ENCODE data around the gene PON3. TPM values are rescaled to one million over a fixed set of nuclear protein-coding genes. Genes with fewer than 3 reads are reported as not detected.
"Not testable (repeated sequence)": the region's sequence is repeated elsewhere in the genome, so short reads cannot be mapped to it uniquely, and the experiment has no call there.

Gene PON3
- total RNA-seq, 1 experiment from 2014 or later = not detected

GRCh38 chr7:95394370-95394769 lies 1.8 kb downstream of the PON3 start:
- intact Hi-C loops (cut with micrococcal nuclease) = no loop called here
- H2AFZ ChIP-seq (ENCODE audit: low read length) = no peak overlapping the region
- ATAC-seq = no peak
- H3K4me3 ChIP-seq (ENCODE audit: low read length) = no peak overlapping the region
- no peak overlapping the region for H3K4me2 ChIP-seq (ENCODE audit: low read length)
- no peaks in the 10 kb centered on the region for H3K9me3 ChIP-seq (ENCODE audit: low read length)
- no peaks in the 10 kb centered on the region for H4K20me1 ChIP-seq (ENCODE audit: low read length)
- no TSS peak for BruUV-seq (replicated peaks)
- no peak overlapping the region for H3K27ac ChIP-seq (ENCODE audit: low read length)
- H3K9ac ChIP-seq (ENCODE audit: low read length) = no peak overlapping the region
- no peak for DNase-seq
- no peaks in the 10 kb centered on the region for H3K27me3 ChIP-seq (ENCODE audit: low read length)
- H3K36me3 ChIP-seq (ENCODE audit: low read depth, low read length) = no peaks in the 10 kb centered on the region
- no peaks in the 10 kb centered on the region for H3K9me2 ChIP-seq (replicated peaks; ENCODE audit: low read length)
- ChIA-PET POLR2A (ENCODE audit: unreplicated experiment) (no interaction called here), CTCF (no interaction called here)
- TF ChIP-seq EZH2 (IDR thresholded peaks at IDR 0.05; ENCODE audit: low read length, unreplicated experiment) (no peak), EZH2phosphoT487 (IDR thresholded peaks at IDR 0.05; ENCODE audit: borderline replicate concordance, low read length) (no peak), CTCF (conservative IDR thresholded peaks at IDR 0.05; ENCODE audit: low read depth, low read length) (no peak)
- no peaks in the 10 kb centered on the region for H3K79me2 ChIP-seq (ENCODE audit: low read length)
- no peaks in the 10 kb centered on the region for H3F3A ChIP-seq (ENCODE audit: low read length, unreplicated experiment)
- H3K4me1 ChIP-seq (ENCODE audit: insufficient read depth, low read length) = no peaks in the 10 kb centered on the region

GRCh38 chr7:95391761-95392160 lies 4.4 kb downstream of the PON3 start:
- Histone ChIP-seq H3K27ac (ENCODE audit: low read length) (no peak overlapping the region), H3K27me3 (ENCODE audit: low read length) (no peaks in the 10 kb centered on the region), H3K9me3 (ENCODE audit: low read length) (no peaks in the 10 kb centered on the region), H2AFZ (ENCODE audit: low read length) (no peak overlapping the region), H3K79me2 (ENCODE audit: low read length) (no peaks in the 10 kb centered on the region), H4K20me1 (ENCODE audit: low read length) (no peaks in the 10 kb centered on the region), H3F3A (ENCODE audit: low read length, unreplicated experiment) (no peaks in the 10 kb centered on the region), H3K9ac (ENCODE audit: low read length) (no peak overlapping the region), H3K9me2 (replicated peaks; ENCODE audit: low read length) (no peaks in the 10 kb centered on the region), H3K4me3 (ENCODE audit: low read length) (no peak overlapping the region), H3K4me2 (ENCODE audit: low read length) (no peak overlapping the region), H3K4me1 (ENCODE audit: insufficient read depth, low read length) (no peaks in the 10 kb centered on the region), H3K36me3 (ENCODE audit: low read depth, low read length) (no peaks in the 10 kb centered on the region)
- no peak for ATAC-seq
- ChIA-PET CTCF (no interaction called here), POLR2A (ENCODE audit: unreplicated experiment) (no interaction called here)
- intact Hi-C loops (cut with micrococcal nuclease) = no loop called here
- DNase-seq = no peak
- BruUV-seq (replicated peaks) = no TSS peak
- TF ChIP-seq EZH2 (IDR thresholded peaks at IDR 0.05; ENCODE audit: low read length, unreplicated experiment) (no peak), CTCF (conservative IDR thresholded peaks at IDR 0.05; ENCODE audit: low read depth, low read length) (no peak), EZH2phosphoT487 (IDR thresholded peaks at IDR 0.05; ENCODE audit: borderline replicate concordance, low read length) (no peak)

- Histone ChIP-seq H3K9ac (ENCODE audit: low read length) (no peak overlapping the region), H3K27ac (ENCODE audit: low read length) (no peak overlapping the region), H3F3A (ENCODE audit: low read length, unreplicated experiment) (no peaks in the 10 kb centered on the region), H3K9me3 (ENCODE audit: low read length) (no peaks in the 10 kb centered on the region), H4K20me1 (ENCODE audit: low read length) (no peaks in the 10 kb centered on the region), H3K36me3 (ENCODE audit: low read depth, low read length) (no peaks in the 10 kb centered on the region), H3K9me2 (replicated peaks; ENCODE audit: low read length) (no peaks in the 10 kb centered on the region), H3K79me2 (ENCODE audit: low read length) (no peaks in the 10 kb centered on the region), H3K27me3 (ENCODE audit: low read length) (no peaks in the 10 kb centered on the region), H3K4me3 (ENCODE audit: low read length) (no peak overlapping the region), H2AFZ (ENCODE audit: low read length) (no peak overlapping the region), H3K4me2 (ENCODE audit: low read length) (no peak overlapping the region), H3K4me1 (ENCODE audit: insufficient read depth, low read length) (no peaks in the 10 kb centered on the region)
- no TSS peak for BruUV-seq (replicated peaks)
- TF ChIP-seq EZH2 (IDR thresholded peaks at IDR 0.05; ENCODE audit: low read length, unreplicated experiment) = no peak
- no peak for TF ChIP-seq CTCF (conservative IDR thresholded peaks at IDR 0.05; ENCODE audit: low read depth, low read length)
- TF ChIP-seq EZH2phosphoT487 (IDR thresholded peaks at IDR 0.05; ENCODE audit: borderline replicate concordance, low read length) = no peak
- DNase-seq = no peak
- ATAC-seq = no peak
- intact Hi-C loops (cut with micrococcal nuclease) = no loop called here
- ChIA-PET CTCF (no interaction called here), POLR2A (ENCODE audit: unreplicated experiment) (no interaction called here)
These were observed 6.7 kb downstream of the PON3 start for GRCh38 chr7:95389516-95389915.

- POLR2A ChIA-PET (ENCODE audit: unreplicated experiment); BruUV-seq (replicated peaks); H3K27ac ChIP-seq (ENCODE audit: low read length); CTCF ChIA-PET; H3K79me2 ChIP-seq (ENCODE audit: low read length); H3K9ac ChIP-seq (ENCODE audit: low read length); H2AFZ ChIP-seq (ENCODE audit: low read length); H3K4me3 ChIP-seq (ENCODE audit: low read length); H3F3A ChIP-seq (ENCODE audit: low read length, unreplicated experiment); DNase-seq; H3K36me3 ChIP-seq (ENCODE audit: low read depth, low read length); ATAC-seq; H3K4me2 ChIP-seq (ENCODE audit: low read length); H3K27me3 ChIP-seq (ENCODE audit: low read length); H3K9me2 ChIP-seq (replicated peaks; ENCODE audit: low read length); H4K20me1 ChIP-seq (ENCODE audit: low read length); intact Hi-C loops (cut with micrococcal nuclease); H3K9me3 ChIP-seq (ENCODE audit: low read length); H3K4me1 ChIP-seq (ENCODE audit: insufficient read depth, low read length): not testable (repeated sequence)
These were observed 16.7 kb downstream of the PON3 start for GRCh38 chr7:95379457-95379856.
